NCI-H2029 treated with DMSO at 0.1 percent for 48 hours (cell line): ENCODE data around the gene ASXL1.
A peak's percentile ranks its signal among the peaks of the same experiment; 100 is the strongest.

ENCODE experiments used
- DNase-seq: peaks from one replicate; lab custom pipeline; 2025; lab: John Stamatoyannopoulos, UW

The ASXL1 gene

GRCh38 chr20:32411955-32412706 lies 54.0 kb downstream of the ASXL1 start:
- no peak for DNase-seq

DNA sequence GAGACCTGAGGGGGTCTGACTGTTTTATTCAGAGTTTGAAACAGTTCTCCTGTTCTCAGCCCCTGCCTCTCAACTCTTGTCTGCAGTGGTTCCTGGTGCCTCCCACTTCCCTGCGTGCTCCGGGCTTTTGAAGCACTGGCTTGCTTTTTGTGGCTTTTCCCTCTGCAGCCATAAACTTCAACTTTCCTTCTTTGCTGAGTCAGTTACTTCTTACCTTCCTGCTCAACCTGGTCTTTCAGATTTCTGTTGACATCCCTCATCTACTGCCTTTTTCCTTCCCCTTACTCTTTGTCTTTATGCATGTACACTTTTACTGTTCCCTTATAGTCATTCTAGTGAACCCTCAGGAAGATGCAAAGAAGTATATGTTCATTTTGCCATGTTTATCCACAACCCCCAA lies 57.4 kb downstream of the ASXL1 start:
- DNase-seq, result no peak

GRCh38 chr20:32416206-32416605 lies 58.1 kb downstream of the ASXL1 start:
- DNase-seq, result no peak

DNA sequence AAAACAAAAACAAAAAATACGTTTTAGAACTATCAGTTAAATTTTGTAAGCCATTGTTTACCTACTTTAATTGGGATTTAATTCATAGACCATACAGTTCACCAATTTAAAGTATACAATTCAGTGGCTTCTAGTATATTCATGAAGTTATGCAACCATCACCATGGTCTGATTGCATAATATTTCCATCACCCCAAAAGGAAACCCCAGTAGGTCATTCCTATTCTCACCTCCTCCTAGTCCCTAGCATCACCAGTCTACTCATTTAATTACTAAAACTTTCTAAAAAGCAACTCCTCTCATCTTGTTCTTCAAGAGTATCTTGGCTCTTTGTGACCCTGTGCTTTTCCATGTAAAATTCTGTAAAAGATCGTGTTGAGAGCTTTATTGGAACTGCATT lies 60.2 kb downstream of the ASXL1 start:
- no peak for DNase-seq

DNA sequence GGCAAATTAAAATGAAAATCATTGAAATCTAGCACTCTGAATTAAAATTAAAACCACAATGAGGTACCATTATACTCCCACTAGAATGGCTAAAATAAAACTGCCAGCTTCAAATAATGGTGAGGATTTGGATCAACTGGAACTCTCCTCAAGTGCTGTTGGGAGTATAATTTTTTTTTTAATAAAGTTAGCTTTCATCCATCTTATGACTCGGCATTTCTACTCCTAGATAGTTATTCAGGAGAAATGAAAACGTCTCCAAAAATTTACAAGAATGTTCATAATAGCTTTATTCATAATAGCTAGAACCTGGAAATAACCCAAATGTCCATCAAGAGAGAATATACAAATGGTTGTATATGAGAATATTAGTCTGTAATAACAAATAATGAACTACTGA lies 63.2 kb downstream of the ASXL1 start:
- DNase-seq, result no peak

DNA sequence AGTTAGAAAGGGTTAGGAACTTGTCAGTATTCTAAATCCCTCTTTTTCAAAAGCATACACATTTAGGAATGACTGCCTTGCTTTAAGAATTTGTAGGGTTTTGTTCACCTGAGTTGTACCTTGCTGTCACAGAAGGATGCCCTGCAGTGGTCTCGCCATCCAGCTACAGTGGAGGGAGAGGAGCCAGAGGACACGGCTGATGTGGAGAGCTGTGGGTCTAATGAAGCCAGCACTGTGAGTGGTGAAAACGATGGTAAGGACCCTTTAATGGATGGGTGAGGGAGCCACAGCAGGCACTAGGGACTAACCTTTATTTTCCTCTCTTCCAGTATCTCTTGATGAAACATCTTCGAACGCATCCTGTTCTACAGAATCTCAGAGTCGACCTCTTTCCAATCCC lies 69.9 kb downstream of the ASXL1 start:
- DNase-seq, result no peak

DNA sequence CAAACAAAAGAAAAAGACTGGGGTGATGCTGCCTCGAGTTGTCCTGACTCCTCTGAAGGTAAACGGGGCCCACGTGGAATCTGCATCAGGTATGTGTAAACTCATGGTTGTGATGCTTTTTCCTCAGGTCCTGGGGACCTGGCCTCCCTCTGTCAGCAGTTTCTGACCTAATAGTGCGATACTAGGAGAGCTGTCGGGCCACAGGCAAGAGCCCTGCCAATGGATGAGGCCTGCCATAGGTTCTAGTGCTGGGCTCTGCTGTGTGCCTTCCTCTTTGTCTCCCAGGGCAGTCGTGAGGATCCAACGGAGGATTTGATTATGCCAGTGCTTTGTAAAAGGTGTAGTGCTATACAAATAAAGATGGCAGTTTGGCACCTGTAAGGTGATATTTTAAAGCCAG lies 71.2 kb downstream of the ASXL1 start:
- no peak for DNase-seq

- DNase-seq, result no peak
These were observed 71.7 kb downstream of the ASXL1 start for GRCh38 chr20:32429745-32430360.

- DNase-seq, result no peak
These were observed 73.3 kb downstream of the ASXL1 start for GRCh38 chr20:32431457-32431856.

DNA sequence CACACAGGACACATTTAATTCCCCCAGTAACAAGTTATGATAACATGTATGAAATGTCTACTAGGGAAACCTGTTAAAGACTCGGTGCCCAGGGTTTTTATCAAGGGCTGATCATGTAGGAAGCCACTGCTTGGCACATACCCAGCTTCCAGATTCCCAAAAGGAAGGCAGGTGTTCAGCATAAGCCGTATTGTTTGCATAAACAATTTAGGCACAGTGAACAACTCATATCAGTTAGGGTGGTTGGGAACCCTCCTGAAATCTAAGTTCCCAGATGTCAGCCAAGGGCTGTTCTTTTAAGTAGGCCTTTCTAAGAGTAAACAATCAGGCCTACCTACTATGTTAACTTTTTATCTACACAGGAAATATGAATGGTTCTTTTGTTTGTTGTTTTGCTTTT lies 74.1 kb downstream of the ASXL1 start:
- peak; percentile 17 for DNase-seq

GRCh38 chr20:32433311-32434021 lies 75.3 kb downstream of the ASXL1 start:
- no peak for DNase-seq

GRCh38 chr20:32434434-32434833 lies 76.3 kb downstream of the ASXL1 start:
- DNase-seq, result no peak

GRCh38 chr20:32435449-32436107 lies 77.4 kb downstream of the ASXL1 start:
- DNase-seq, result no peak

DNA sequence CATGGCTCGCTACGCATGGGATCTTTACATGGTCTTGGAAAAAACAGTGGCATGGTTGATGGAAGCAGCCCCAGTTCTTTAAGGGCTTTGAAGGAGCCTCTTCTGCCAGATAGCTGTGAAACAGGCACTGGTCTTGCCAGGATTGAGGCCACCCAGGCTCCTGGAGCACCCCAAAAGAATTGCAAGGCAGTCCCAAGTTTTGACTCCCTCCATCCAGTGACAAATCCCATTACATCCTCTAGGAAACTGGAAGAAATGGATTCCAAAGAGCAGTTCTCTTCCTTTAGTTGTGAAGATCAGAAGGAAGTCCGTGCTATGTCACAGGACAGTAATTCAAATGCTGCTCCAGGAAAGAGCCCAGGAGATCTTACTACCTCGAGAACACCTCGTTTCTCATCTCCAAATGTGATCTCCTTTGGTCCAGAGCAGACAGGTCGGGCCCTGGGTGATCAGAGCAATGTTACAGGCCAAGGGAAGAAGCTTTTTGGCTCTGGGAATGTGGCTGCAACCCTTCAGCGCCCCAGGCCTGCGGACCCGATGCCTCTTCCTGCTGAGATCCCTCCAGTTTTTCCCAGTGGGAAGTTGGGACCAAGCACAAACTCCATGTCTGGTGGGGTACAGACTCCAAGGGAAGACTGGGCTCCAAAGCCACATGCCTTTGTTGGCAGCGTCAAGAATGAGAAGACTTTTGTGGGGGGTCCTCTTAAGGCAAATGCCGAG lies 78.2 kb downstream of the ASXL1 start:
- DNase-seq, result no peak

- DNase-seq, result no peak
These were observed 78.8 kb downstream of the ASXL1 start for GRCh38 chr20:32436968-32437367.

GRCh38 chr20:32437391-32438074 lies 79.4 kb downstream of the ASXL1 start:
- DNase-seq, result no peak

- no peak for DNase-seq
These were observed 80.3 kb downstream of the ASXL1 start for GRCh38 chr20:32438331-32438858.

DNA sequence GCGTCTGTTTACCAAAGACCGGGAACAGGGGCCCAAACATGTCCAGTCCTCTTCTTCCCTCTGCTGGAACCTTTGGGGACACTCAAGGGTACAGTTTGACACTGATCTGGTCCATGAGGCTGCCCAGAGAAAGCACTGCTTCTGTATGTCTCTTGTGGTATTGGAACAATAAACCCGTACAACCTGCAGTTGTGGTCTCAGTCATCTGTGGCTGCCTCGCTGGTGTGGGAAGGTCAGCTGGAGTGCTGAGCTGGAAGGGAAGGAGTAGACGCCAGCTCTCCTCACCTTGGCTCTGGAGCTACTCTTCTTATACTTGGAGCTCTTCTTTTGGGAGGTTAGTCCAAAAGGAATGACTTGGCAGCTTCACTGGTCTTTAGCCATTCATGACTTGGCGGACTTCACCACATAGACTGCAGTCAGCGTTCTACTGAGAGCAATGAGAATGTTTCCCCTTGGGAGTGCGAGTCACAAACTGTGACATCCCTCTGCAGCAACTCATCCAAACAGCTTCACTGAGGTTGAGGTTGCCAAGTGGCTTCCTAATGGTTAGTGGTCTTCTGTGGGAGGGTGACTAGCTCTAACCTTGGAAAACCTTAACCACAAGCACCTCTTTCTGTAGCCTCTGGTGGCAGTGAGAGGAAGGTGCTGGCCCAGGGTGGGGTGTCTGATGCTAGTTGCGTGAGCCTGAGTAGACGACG lies 81.2 kb downstream of the ASXL1 start:
- no peak for DNase-seq

GRCh38 chr20:32440069-32440757 lies 82.1 kb downstream of the ASXL1 start:
- DNase-seq, result no peak

GRCh38 chr20:32440758-32441078 lies 82.6 kb downstream of the ASXL1 start:
- DNase-seq, result no peak
